DND-41 (cell line): ENCODE measurements around the gene SPATA12.

Source experiments
- ATAC-seq: fragments of 200-7000 bp; cut with Tn5 transposase; 3 replicates; pipeline ENCODE4 v1.9.1; 2021; ENCODE audit warnings: low read depth; ENCODE audit not compliant: insufficient read depth
- DNase-seq: peaks from one replicate; pipeline ENCODE4 v3.0.0-alpha.2; 2020
- H2AFZ ChIP-seq: 2 replicates; pipeline ENCODE4 v1.6.0; 2012; ENCODE audit warnings: low read depth, low read length
- H3K27ac ChIP-seq: 2 replicates; pipeline ENCODE4 v1.5.1; 2012; ENCODE audit warnings: low read length, inconsistent platforms
- H3K27me3 ChIP-seq: fragments of 200-600 bp; sonication (generic); 2 replicates; pipeline ENCODE4 v1.6.0; 2012; ENCODE audit warnings: low read length, mild to moderate bottlenecking, inconsistent platforms; ENCODE audit not compliant: insufficient read depth, poor library complexity
- H3K36me3 ChIP-seq: 2 replicates; pipeline ENCODE4 v1.5.1; 2012; ENCODE audit warnings: low read length, inconsistent platforms; ENCODE audit not compliant: insufficient read depth
- H3K4me1 ChIP-seq: 2 replicates; pipeline ENCODE4 v1.5.1; 2012; ENCODE audit warnings: mild to moderate bottlenecking, low read length; ENCODE audit not compliant: insufficient read depth
- H3K4me2 ChIP-seq: 2 replicates; pipeline ENCODE4 v1.6.0; 2012; ENCODE audit warnings: mild to moderate bottlenecking, moderate library complexity, low read length, inconsistent platforms; ENCODE audit not compliant: insufficient read depth
- H3K4me3 ChIP-seq, 2 experiments: fragments of 200-600 bp in 1 of 2; shearing (Covaris generic) in 1 of 2; 2 replicates each; pipeline ENCODE4 v1.5.1; 2012 to 2016; ENCODE audit warnings: inconsistent platforms in 2 of 2, low read length in 2 of 2, mild to moderate bottlenecking in 2 of 2, low read depth in 1 of 2, moderate library complexity in 1 of 2
- H3K79me2 ChIP-seq: 2 replicates; pipeline ENCODE4 v1.6.0; 2012; ENCODE audit warnings: low read length, inconsistent platforms; ENCODE audit not compliant: insufficient read depth
- H3K9ac ChIP-seq: 2 replicates; pipeline ENCODE4 v1.6.0; 2012; ENCODE audit warnings: low read depth, mild to moderate bottlenecking, inconsistent platforms, low read length, moderate library complexity
- H3K9me3 ChIP-seq: 2 replicates; pipeline ENCODE4 v1.5.1; 2012; ENCODE audit warnings: low read length, moderate library complexity, mild to moderate bottlenecking, inconsistent platforms; ENCODE audit not compliant: insufficient read depth, severe bottlenecking
- H4K20me1 ChIP-seq: 2 replicates; pipeline ENCODE4 v1.6.0; 2012; ENCODE audit warnings: low read length; ENCODE audit not compliant: insufficient read depth
- CTCF ChIP-seq: IDR thresholded peaks from 2 replicates; pipeline ENCODE4 v1.5.1; 2012; ENCODE audit warnings: borderline replicate concordance, low read length, moderate library complexity, mild to moderate bottlenecking; ENCODE audit not compliant: poor library complexity, severe bottlenecking; ENCODE audit errors: extremely low read depth
- EZH2 ChIP-seq: IDR thresholded peaks from 3 replicates; pipeline ENCODE4 v1.6.1; 2012; ENCODE audit warnings: borderline replicate concordance, low read depth, mild to moderate bottlenecking, moderate library complexity, low read length, inconsistent platforms; ENCODE audit not compliant: severe bottlenecking

SPATA12 gene

GRCh38 chr3:57091521-57092273, 31.2 kb downstream of the SPATA12 start:
- no peak for ATAC-seq
- TF ChIP-seq CTCF = no peak
- Histone ChIP-seq H3K4me1 (no peaks in the 10 kb centered on the region), H4K20me1 (no peaks in the 10 kb centered on the region), H3K79me2 (no peaks in the 10 kb centered on the region), H3K36me3 (no peaks in the 10 kb centered on the region), H3K27ac (no peak overlapping the region), H3K27me3 (peaks cover 22% of the 10 kb centered on the region), H3K4me3 (no peak overlapping the region), H3K4me2 (no peak overlapping the region), H2AFZ (no peak overlapping the region), H3K9me3 (no peaks in the 10 kb centered on the region), H3K9ac (no peak overlapping the region)
- no peak for DNase-seq

GRCh38 chr3:57093489-57093888, 33.0 kb downstream of the SPATA12 start:
- Histone ChIP-seq H4K20me1 (no peaks in the 10 kb centered on the region), H3K27ac (no peak overlapping the region), H3K4me1 (no peaks in the 10 kb centered on the region), H3K79me2 (no peaks in the 10 kb centered on the region), H3K9me3 (no peaks in the 10 kb centered on the region), H3K4me2 (no peak overlapping the region), H2AFZ (no peak overlapping the region), H3K27me3 (peaks cover 22% of the 10 kb centered on the region), H3K9ac (no peak overlapping the region), H3K36me3 (no peaks in the 10 kb centered on the region), H3K4me3 (no peak overlapping the region)
- TF ChIP-seq CTCF (no peak), EZH2 (no peak)
- DNase-seq (no peak), ATAC-seq (no peak)

- H3K4me2 ChIP-seq = no peak overlapping the region
- no peaks in the 10 kb centered on the region for H4K20me1 ChIP-seq
- H3K79me2 ChIP-seq = no peaks in the 10 kb centered on the region
- H3K27ac ChIP-seq = no peak overlapping the region
- H3K9ac ChIP-seq = no peak overlapping the region
- ATAC-seq (no peak), DNase-seq (no peak)
- H3K36me3 ChIP-seq = no peaks in the 10 kb centered on the region
- no peak overlapping the region for H3K4me3 ChIP-seq
- TF ChIP-seq EZH2 (no peak), CTCF (no peak)
- H3K27me3 ChIP-seq = peaks cover 22% of the 10 kb centered on the region
- H3K9me3 ChIP-seq = no peaks in the 10 kb centered on the region
- no peaks in the 10 kb centered on the region for H3K4me1 ChIP-seq
- no peak overlapping the region for H2AFZ ChIP-seq
These were observed 33.6 kb downstream of the SPATA12 start for GRCh38 chr3:57093971-57094535.
